Stimulated activated CD8-positive, alpha-beta memory T cell treated with anti-CD3 and anti-CD28 coated beads, Interleukin-7, amount 100 ng/mL, for 24 hours (primary cell): ENCODE measurements around the gene PGPEP1.

Experiments
- DNase-seq: peaks from one replicate; pipeline ENCODE4 v3.0.0-alpha.2; 2020; ENCODE audit warnings: low read depth

The PGPEP1 gene

GRCh38 chr19:18418029-18418482 lies 77.7 kb downstream of the PGPEP1 start:
- no peak for DNase-seq

DNA sequence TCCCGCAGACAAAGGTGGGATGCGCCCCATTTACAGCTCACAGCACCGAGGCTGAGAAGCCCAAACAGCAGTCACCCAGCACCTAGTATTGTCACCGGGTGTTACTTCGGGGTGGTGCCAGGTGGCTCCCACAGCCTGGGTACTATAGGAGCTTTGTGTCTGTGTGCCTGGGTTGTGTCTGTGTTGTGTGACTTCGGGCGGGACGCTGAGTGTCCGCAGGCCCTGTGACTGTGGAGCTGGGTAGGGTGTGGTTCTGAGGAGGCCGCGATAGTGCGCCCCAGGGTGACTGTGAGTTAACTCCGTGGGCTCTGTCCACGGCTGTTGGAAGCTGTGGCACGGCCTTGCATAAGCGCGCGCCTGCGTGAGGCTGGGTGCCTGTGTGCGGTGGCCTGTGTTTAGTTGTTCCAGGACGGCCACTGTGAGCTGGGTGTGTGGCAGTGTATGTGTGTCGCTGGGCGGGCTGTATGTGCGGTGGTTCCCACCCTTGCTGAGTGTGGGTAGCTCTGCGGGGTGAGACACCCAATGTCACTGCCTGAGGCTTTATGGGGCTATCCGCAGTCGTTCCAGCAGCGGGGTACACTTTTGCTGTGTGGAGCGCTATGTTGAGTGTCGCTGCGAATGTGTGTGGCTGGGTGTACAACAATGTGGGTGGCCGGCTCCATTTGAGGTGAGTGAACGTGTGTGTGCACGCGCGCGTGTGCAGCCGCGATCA lies 78.2 kb downstream of the PGPEP1 start:
- DNase-seq: no peak

- DNase-seq: no peak
Observed at GRCh38 chr19:18419195-18419698, 78.8 kb downstream of the PGPEP1 start, which contains the start of gene SSBP4. SSBP4 (plus strand) TSS chr19:18419398; CDS start chr19:18419649, 251 bp downstream.
